Adrenal gland (tissue), 12 donors: ENCODE results near the gene SYPL2. TPM values are rescaled to one million over a fixed set of nuclear protein-coding genes. Genes with fewer than 3 reads are reported as not detected.
A peak's percentile ranks its signal among the peaks of the same experiment; 100 is the strongest.

ENCODE experiments used
- DNase-seq, 7 donors: peaks; one replicate each; pipeline ENCODE4 v3.0.0-alpha.2; 2019 to 2020
- H3K27ac ChIP-seq, 5 donors: fragments of 200-600 bp; sonication (generic) in 4 of 5; 1 replicate in 3 of 5; 2 replicates in 2 of 5; pipeline versions ENCODE4 v1.5.1 to v1.8.0; 2016 to 2020; ENCODE audit warnings: mild to moderate bottlenecking in 1 of 5
- H3K27me3 ChIP-seq: fragments of 200-600 bp; 2 replicates; pipeline ENCODE4 v1.8.0; 2021
- H3K36me3 ChIP-seq, 2 donors: fragments of 200-600 bp; replicated peaks in 1 of 2; 1 replicate in 1 of 2; 2 replicates in 1 of 2; pipeline versions ENCODE4 v1.5.1 to v1.8.0; 2018 to 2022
- H3K4me1 ChIP-seq, 2 donors: fragments of 200-600 bp; replicated peaks in 1 of 2; 1 replicate in 1 of 2; 2 replicates in 1 of 2; pipeline versions ENCODE4 v1.5.1 to v1.8.0; 2018 to 2021
- H3K4me3 ChIP-seq, 4 donors: fragments of 200-600 bp; sonication (generic) in 3 of 4; one replicate each; pipeline ENCODE4 v1.5.1; 2016 to 2018
- H3K9me3 ChIP-seq, 3 donors: fragments of 200-600 bp; sonication (generic) in 1 of 3; replicated peaks in 1 of 3; 1 replicate in 2 of 3; 2 replicates in 1 of 3; pipeline versions ENCODE4 v1.5.1 to v1.8.0; 2016 to 2021
- CTCF ChIP-seq, 6 experiments: fragments of 450-650 bp in 4 of 6; fragments of 200-600 bp in 2 of 6; sonication (generic) in 1 of 6; IDR thresholded peaks; 1 replicate in 5 of 6; 2 replicates in 1 of 6; pipeline versions ENCODE4 v1.5.1 to v1.8.0; 2016 to 2021; ENCODE audit warnings: antibody characterized with exemption in 6 of 6, mild to moderate bottlenecking in 2 of 6, moderate library complexity in 1 of 6
- POLR2A ChIP-seq, 2 donors: fragments of 450-650 bp; IDR thresholded peaks; one replicate each; pipeline ENCODE4 v1.6.1; 2017; ENCODE audit warnings: antibody characterized with exemption in 2 of 2, mild to moderate bottlenecking in 2 of 2, moderate library complexity in 1 of 2
- WGBS, 4 donors: extraction: QIAGEN DNeasy Blood & Tissue Kit in 2 of 4; methylation state at CpG; one replicate each; pipeline versions ENCODE4 v1.1.5 to v1.1.7; 2013 to 2017; 5-methylcytosine and 5-hydroxymethylcytosine counted together
- intact Hi-C, 2 donors: fragments of 100-400 bp; cut with DNase I; formaldehyde crosslinking; loops; one replicate each; pipeline versions ENCODE4 v1.14.1 to v1.15.0; 2022 to 2023
- polyA plus RNA-seq, 3 donors: library from polyadenylated mRNA; stranded (reverse); fragments of 200-250 nt in 2 of 3; fragments of 350-450 nt in 1 of 3; fragmentation: Illumina TruSeq in 1 of 3; extraction: RNeasy Lipid Tissue Mini Kit (QIAGEN cat#74804) in 1 of 3; gene quantifications; one replicate each; pipeline ENCODE4 v1.2.3, GENCODE V29; 2013 to 2014
- total RNA-seq, 9 donors: library from RNA; depleted of rRNA in 4 of 9; stranded (reverse); fragments of >200 nt in 4 of 9; fragments of 120-200 nt in 1 of 9; fragmentation: NEBNext Ultra II Directional in 1 of 9; extraction: Animal tissue kit (Norgen Biotek cat#: 25700) in 1 of 9; gene quantifications; one replicate each; pipeline versions ENCODE4 v1.1.0 to v1.2.4, GENCODE V29; 2013 to 2023
- donor health status: healthy with polysubstance abuse.
- donor health status: Bipolar disorder and iron deficiency.
- donor health status: DM: yes; HTN: yes; CAD: no.
- donor health status: DM: no; HTN: no; CAD: no.
- donor health status: DM: no; HTN: no; CAD: no.
- donor health status: DM: yes; HTN: yes; CAD: no.

SYPL2 gene
- total and polyA plus RNA-seq, 12 donors = 5.8 to 23.6 (median 11.6) TPM

GRCh38 chr1:109488201-109488600 lies 21.9 kb downstream of the SYPL2 start:
- Histone ChIP-seq H3K4me3 (no peak overlapping the region), H3K4me1 (peaks cover 18 to 35% of the 10 kb centered on the region in 2 donors), H3K27ac (no peak overlapping the region), H3K27me3 (no peaks in the 10 kb centered on the region), H3K36me3 (peaks cover 0 to 3% of the 10 kb centered on the region in 2 donors), H3K9me3 (no peaks in the 10 kb centered on the region)
- peak in 1 of 7 donors; percentile 50 for DNase-seq
- WGBS, 4 donors = 71 to 82% (median 74%) methylated on average over 4 to 5 of the region's 5 CpGs
- intact Hi-C loops = loop anchor here in 1 of 2 donors (10.0 kb wide), 1 partner anchor 63 kb away; the partner anchor contains the start of gene PSMA5
- no peak for TF ChIP-seq CTCF (IDR thresholded peaks at IDR 0.05)
- no peak for TF ChIP-seq POLR2A (IDR thresholded peaks at IDR 0.05)

- intact Hi-C loops = loop anchor here in 1 of 2 donors (10.0 kb wide), 1 partner anchor 64 kb away; the partner anchor contains the start of gene PSMA5
- Histone ChIP-seq H3K4me3 (no peak overlapping the region), H3K36me3 (peaks cover 0 to 3% of the 10 kb centered on the region in 2 donors), H3K9me3 (no peaks in the 10 kb centered on the region), H3K4me1 (peaks cover 16 to 40% of the 10 kb centered on the region in 2 donors), H3K27ac (no peak overlapping the region), H3K27me3 (no peaks in the 10 kb centered on the region)
- TF ChIP-seq CTCF (IDR thresholded peaks at IDR 0.05) (no peak), POLR2A (IDR thresholded peaks at IDR 0.05) (no peak)
- 49 to 73% (median 51%) methylated on average over 8 to 12 of the region's 12 CpGs for WGBS, 4 donors
- peak in 4 of 7 donors; percentile 42 to 59 (median 56) for DNase-seq
These were observed 22.4 kb downstream of the SYPL2 start for GRCh38 chr1:109488696-109489095.

GRCh38 chr1:109490029-109490933 lies 23.9 kb downstream of the SYPL2 start:
- intact Hi-C loops = no loop called here
- peak; percentile 75 to 88 (median 76) for DNase-seq
- TF ChIP-seq POLR2A (IDR thresholded peaks at IDR 0.05) (no peak), CTCF (IDR thresholded peaks at IDR 0.05) (peak; percentile 67 to 82 (median 80))

GRCh38 chr1:109490934-109491302 lies 24.6 kb downstream of the SYPL2 start:
- Histone ChIP-seq H3K4me1 (peaks cover 18 to 45% of the 10 kb centered on the region in 2 donors), H3K4me3 (no peak overlapping the region), H3K27ac (peak overlapping the region in 3 of 5 donors; percentile 24 to 88 (median 76)), H3K27me3 (no peaks in the 10 kb centered on the region), H3K9me3 (no peaks in the 10 kb centered on the region), H3K36me3 (peaks cover 0 to 8% of the 10 kb centered on the region in 2 donors)
- TF ChIP-seq CTCF (IDR thresholded peaks at IDR 0.05) = peak in 2 of 6 experiments; percentile 10 to 19
- TF ChIP-seq POLR2A (IDR thresholded peaks at IDR 0.05) = no peak
- 38 to 55% (median 49%) methylated on average over 1 to 11 of the region's 11 CpGs for WGBS, 4 donors
- intact Hi-C loops = no loop called here
- DNase-seq = peak in 6 of 7 donors; percentile 67 to 82 (median 75)

More at GRCh38 chr1:109490029-109490933, 23.9 kb downstream of the SYPL2 start:
- Histone ChIP-seq H3K9me3 (no peaks in the 10 kb centered on the region), H3K4me1 (peaks cover 18 to 44% of the 10 kb centered on the region in 2 donors), H3K36me3 (peaks cover 0 to 3% of the 10 kb centered on the region in 2 donors), H3K27ac (peak overlapping the region in 3 of 5 donors; percentile 24 to 88 (median 76)), H3K27me3 (no peaks in the 10 kb centered on the region), H3K4me3 (no peak overlapping the region)
- 79 to 89% (median 82%) methylated on average over 3 to 11 of the region's 11 CpGs for WGBS, 4 donors
